B cell (primary cell): ENCODE measurements around the gene GRIP1. TPM values are rescaled to one million over a fixed set of nuclear protein-coding genes. Genes with fewer than 3 reads are reported as not detected.

Experiments used
- ATAC-seq: fragments of 200-7000 bp; cut with Tn5 transposase; one replicate; pipeline ENCODE4 v1.10.0; 2021; ENCODE audit warnings: low read depth, mild to moderate bottlenecking, moderate number of reproducible peaks, moderate library complexity
- CTCF ChIA-PET: fragments of 350-600 bp; sonication (Branson Sonifier 250); formaldehyde crosslinking; loops from one replicate; lab custom pipeline; 2021; ENCODE audit warnings: antibody characterized with exemption, inconsistent platforms; lab: Charles Lee
- POLR2A ChIA-PET: fragments of 350-600 bp; sonication (Branson Sonifier 250); formaldehyde crosslinking; loops from one replicate; lab custom pipeline; 2021; ENCODE audit warnings: antibody characterized with exemption; lab: Charles Lee
- DNase-seq: peaks from one replicate; pipeline ENCODE4 v3.0.0; 2013
- H2AFZ ChIP-seq: 2 replicates; pipeline ENCODE4 v1.6.1; 2012; ENCODE audit warnings: mild to moderate bottlenecking, low read depth, low read length; ENCODE audit not compliant: insufficient read depth, poor library complexity, severe bottlenecking
- H3K27ac ChIP-seq, 2 donors: 1 replicate in 1 of 2; 2 replicates in 1 of 2; pipeline ENCODE4 v1.5.1; 2012 to 2013; ENCODE audit warnings: low read length in 2 of 2, mild to moderate bottlenecking in 2 of 2, moderate library complexity in 1 of 2
- H3K27me3 ChIP-seq, 4 experiments: fragments of 200-600 bp in 1 of 4; sonication (generic) in 1 of 4; replicated peaks in 1 of 4; 1 replicate in 2 of 4; 2 replicates in 2 of 4; pipeline versions ENCODE4 v1.6.1 to v1.7.0; 2013 to 2016; ENCODE audit warnings: low read length in 3 of 4, mild to moderate bottlenecking in 2 of 4, mixed read lengths in 1 of 4, moderate library complexity in 1 of 4; ENCODE audit not compliant: insufficient read depth in 4 of 4, control insufficient read depth in 3 of 4; ENCODE audit errors: control extremely low read depth in 1 of 4
- H3K36me3 ChIP-seq, 2 experiments: replicated peaks in 1 of 2; 1 replicate in 1 of 2; 2 replicates in 1 of 2; pipeline versions ENCODE4 v1.6.1 to v1.7.1; 2013; ENCODE audit warnings: low read length in 1 of 2; ENCODE audit not compliant: insufficient read depth in 2 of 2, control insufficient read depth in 1 of 2; ENCODE audit errors: control extremely low read depth in 1 of 2, extremely low read depth in 1 of 2
- H3K4me1 ChIP-seq, 2 donors: fragments of 200-600 bp in 1 of 2; sonication (generic) in 1 of 2; 1 replicate in 1 of 2; 2 replicates in 1 of 2; pipeline versions ENCODE4 v1.5.1 to v1.6.1; 2013 to 2017; ENCODE audit warnings: low read length in 2 of 2; ENCODE audit not compliant: control insufficient read depth in 2 of 2, insufficient read depth in 2 of 2
- H3K4me2 ChIP-seq: replicated peaks from 2 replicates; pipeline ENCODE3; 2012; ENCODE audit warnings: mild to moderate bottlenecking, low read depth, low read length; ENCODE audit not compliant: poor library complexity, severe bottlenecking
- H3K4me3 ChIP-seq, 5 experiments: fragments of 200-600 bp in 1 of 5; sonication (generic) in 1 of 5; 1 replicate in 3 of 5; 2 replicates in 2 of 5; pipeline versions ENCODE4 v1.5.1 to v1.7.0; 2011 to 2016; ENCODE audit warnings: low read length in 4 of 5, mild to moderate bottlenecking in 4 of 5, low read depth in 2 of 5, control low read depth in 1 of 5, moderate library complexity in 1 of 5; ENCODE audit not compliant: insufficient read depth in 1 of 5; ENCODE audit errors: control extremely low read depth in 1 of 5, extremely low read depth in 1 of 5
- H3K79me2 ChIP-seq: fragments of 200-600 bp; sonication (generic); one replicate; pipeline ENCODE4 v1.6.0; 2016; ENCODE audit warnings: low read length; ENCODE audit not compliant: control insufficient read depth, insufficient read depth
- H3K9ac ChIP-seq: fragments of 200-600 bp; sonication (generic); 2 replicates; pipeline ENCODE4 v1.6.1; 2017; ENCODE audit warnings: mild to moderate bottlenecking, low read length, moderate library complexity
- H3K9me3 ChIP-seq, 3 donors: one replicate each; pipeline versions ENCODE4 v1.6.1 to v1.7.1; 2013; ENCODE audit warnings: low read length in 2 of 3; ENCODE audit not compliant: control insufficient read depth in 2 of 3, insufficient read depth in 1 of 3; ENCODE audit errors: control extremely low read depth in 1 of 3
- H4K20me1 ChIP-seq: 2 replicates; pipeline ENCODE4 v1.6.0; 2012; ENCODE audit warnings: mild to moderate bottlenecking, low read length; ENCODE audit not compliant: insufficient read depth, control insufficient read depth, poor library complexity, severe bottlenecking
- H3K27ac Mint-ChIP-seq: one replicate; pipeline ENCODE4 v1.8.0; 2021; ENCODE audit warnings: mixed read lengths
- H3K27me3 Mint-ChIP-seq: one replicate; pipeline ENCODE4 v1.8.0; 2021; ENCODE audit warnings: mixed read lengths
- H3K4me1 Mint-ChIP-seq: one replicate; pipeline ENCODE4 v1.8.0; 2021; ENCODE audit warnings: mixed read lengths
- H3K4me3 Mint-ChIP-seq: one replicate; pipeline ENCODE4 v1.8.0; 2021; ENCODE audit warnings: mixed read lengths
- H3K9me3 Mint-ChIP-seq: one replicate; pipeline ENCODE4 v1.8.0; 2022; ENCODE audit warnings: mixed read lengths; ENCODE audit not compliant: insufficient read depth
- CTCF ChIP-seq: fragments of 200-600 bp; IDR thresholded peaks from one replicate; pipeline ENCODE4 v1.8.0; 2022; ENCODE audit warnings: antibody characterized with exemption, mild to moderate bottlenecking
- EZH2 ChIP-seq: IDR thresholded peaks from 2 replicates; pipeline ENCODE4 v1.6.1; 2012; ENCODE audit warnings: borderline replicate concordance, low read depth, mild to moderate bottlenecking, moderate library complexity, low read length; ENCODE audit not compliant: insufficient read depth, poor library complexity, severe bottlenecking
- WGBS: methylation state at CpG from one replicate; pipeline ENCODE4 v1.1.5; 2013; ENCODE audit warnings: missing lambda C conversion rate; ENCODE audit not compliant: insufficient coverage; 5-methylcytosine and 5-hydroxymethylcytosine counted together
- intact Hi-C: fragments of 100-400 bp; cut with micrococcal nuclease; formaldehyde crosslinking; loops from one replicate; pipeline ENCODE4 v1.10.0; 2022
- polyA plus RNA-seq: library from polyadenylated mRNA; depleted of rRNA; stranded (reverse); fragments of >200 nt; gene quantifications from 2 replicates; pipeline ENCODE4 v1.2.3, GENCODE V29; 2012
- total RNA-seq, 2 donors: library from RNA; stranded (reverse); fragments of 120-200 nt in 1 of 2; gene quantifications; 1 replicate in 1 of 2; 2 replicates in 1 of 2; pipeline versions ENCODE4 v1.2.3 to v1.2.4, GENCODE V29; 2013 to 2022

Gene GRIP1
- total and polyA plus RNA-seq, 2 donors (not counting 1 experiment from before 2014, with no cell fraction given), result 0.22 TPM; not detected in 1

GRCh38 chr12:66392266-66392915, 286.5 kb downstream of the GRIP1 start:
- TF ChIP-seq CTCF (no peak), EZH2 (no peak)
- Histone ChIP-seq H3K27me3 (no peaks in the 10 kb centered on the region), H3K4me3 (no peak overlapping the region), H3K9me3 (no peaks in the 10 kb centered on the region), H3K36me3 (no peaks in the 10 kb centered on the region), H3K4me2 (no peak overlapping the region), H3K4me1 (no peaks in the 10 kb centered on the region), H3K79me2 (no peaks in the 10 kb centered on the region), H3K27ac (no peak overlapping the region), H3K9ac (no peak overlapping the region), H4K20me1 (no peaks in the 10 kb centered on the region), H2AFZ (no peak overlapping the region)
- Mint-ChIP-seq H3K9me3 (no peaks in the 10 kb centered on the region), H3K4me3 (no peak overlapping the region), H3K27ac (no peak overlapping the region), H3K27me3 (peaks cover 3% of the 10 kb centered on the region), H3K4me1 (no peaks in the 10 kb centered on the region)
- DNase-seq (no peak), ATAC-seq (no peak)
- POLR2A ChIA-PET, result no interaction called here
- intact Hi-C loops, result no loop called here
- 29% methylated on average over 1 of the region's 6 CpGs for WGBS
- CTCF ChIA-PET, result interaction anchor here (0.7 kb wide), 1 partner anchor 19 kb away, joined by 3 read pairs; no protein-coding TSS in a partner anchor

GRCh38 chr12:66388517-66388916, 290.4 kb downstream of the GRIP1 start:
- ChIA-PET POLR2A (no interaction called here), CTCF (no interaction called here)
- Histone ChIP-seq H3K9ac (no peak overlapping the region), H3K4me2 (no peak overlapping the region), H3K79me2 (no peaks in the 10 kb centered on the region), H3K27ac (no peak overlapping the region), H4K20me1 (no peaks in the 10 kb centered on the region), H3K4me3 (no peak overlapping the region), H3K36me3 (no peaks in the 10 kb centered on the region), H3K9me3 (no peaks in the 10 kb centered on the region), H3K4me1 (no peaks in the 10 kb centered on the region), H2AFZ (no peak overlapping the region), H3K27me3 (peaks cover 0 to 5% (median 0%) of the 10 kb centered on the region in 4 experiments)
- no peak for TF ChIP-seq EZH2
- TF ChIP-seq CTCF, result no peak
- 78% methylated on average over 2 of the region's 2 CpGs for WGBS
- no peaks in the 10 kb centered on the region for H3K4me1 Mint-ChIP-seq
- H3K9me3 Mint-ChIP-seq, result no peaks in the 10 kb centered on the region
- DNase-seq (no peak), ATAC-seq (no peak)
- H3K4me3 Mint-ChIP-seq, result no peak overlapping the region
- peaks cover under 1% of the 10 kb centered on the region for H3K27me3 Mint-ChIP-seq
- intact Hi-C loops, result no loop called here
- no peak overlapping the region for H3K27ac Mint-ChIP-seq
